G401.6 (cell line): Measurements from ENCODE around the gene SUV39H2.
"Not testable (repeated sequence)": the region's sequence is repeated elsewhere in the genome, so short reads cannot be mapped to it uniquely, and the experiment has no call there.

ENCODE experiments used
- FAIRE-seq: peaks from 2 replicates; lab custom pipeline; 2012; peaks lifted over from hg19 to GRCh38; lab: Jason Lieb, UNC

The SUV39H2 gene

DNA sequence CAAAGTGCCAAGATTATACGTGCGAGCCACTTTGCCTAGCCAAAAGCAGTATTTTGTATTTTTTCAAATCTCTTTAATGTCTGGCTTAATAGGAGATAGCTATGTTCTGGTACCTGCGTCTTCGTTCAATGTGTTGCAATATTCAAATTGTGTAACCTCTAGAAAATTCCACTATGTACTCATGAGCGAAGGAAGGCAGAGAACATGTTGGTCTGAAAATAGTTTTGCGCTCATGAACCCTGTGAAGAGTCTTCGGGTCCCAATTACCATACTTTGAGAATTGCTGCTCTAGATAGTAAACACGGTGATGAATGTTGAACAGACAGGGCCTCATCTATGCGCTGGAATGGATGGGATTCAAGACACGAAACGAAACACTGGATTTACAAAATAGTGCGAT lies 2.7 kb upstream of the SUV39H2 start:
- FAIRE-seq = no peak

DNA sequence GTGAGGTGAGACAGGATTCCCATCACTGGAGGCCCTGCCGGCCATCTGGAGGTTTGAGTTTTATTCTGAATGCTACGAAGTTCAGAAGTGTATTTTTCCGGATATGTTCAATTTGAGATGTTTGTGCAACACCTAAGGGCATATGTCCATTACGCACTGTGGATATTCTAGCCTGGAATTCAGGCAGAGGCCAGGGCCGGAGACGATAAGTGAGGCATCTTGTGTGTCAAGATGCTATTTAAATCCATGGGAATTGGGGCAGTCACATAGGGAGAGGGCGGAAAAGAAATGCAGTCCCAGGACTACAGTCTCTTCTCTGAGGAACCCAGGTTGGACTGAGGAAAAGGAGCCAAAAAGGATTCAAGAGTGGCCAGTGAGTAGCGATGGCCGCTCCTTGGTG lies 1.9 kb upstream of the SUV39H2 start:
- no peak for FAIRE-seq

DNA sequence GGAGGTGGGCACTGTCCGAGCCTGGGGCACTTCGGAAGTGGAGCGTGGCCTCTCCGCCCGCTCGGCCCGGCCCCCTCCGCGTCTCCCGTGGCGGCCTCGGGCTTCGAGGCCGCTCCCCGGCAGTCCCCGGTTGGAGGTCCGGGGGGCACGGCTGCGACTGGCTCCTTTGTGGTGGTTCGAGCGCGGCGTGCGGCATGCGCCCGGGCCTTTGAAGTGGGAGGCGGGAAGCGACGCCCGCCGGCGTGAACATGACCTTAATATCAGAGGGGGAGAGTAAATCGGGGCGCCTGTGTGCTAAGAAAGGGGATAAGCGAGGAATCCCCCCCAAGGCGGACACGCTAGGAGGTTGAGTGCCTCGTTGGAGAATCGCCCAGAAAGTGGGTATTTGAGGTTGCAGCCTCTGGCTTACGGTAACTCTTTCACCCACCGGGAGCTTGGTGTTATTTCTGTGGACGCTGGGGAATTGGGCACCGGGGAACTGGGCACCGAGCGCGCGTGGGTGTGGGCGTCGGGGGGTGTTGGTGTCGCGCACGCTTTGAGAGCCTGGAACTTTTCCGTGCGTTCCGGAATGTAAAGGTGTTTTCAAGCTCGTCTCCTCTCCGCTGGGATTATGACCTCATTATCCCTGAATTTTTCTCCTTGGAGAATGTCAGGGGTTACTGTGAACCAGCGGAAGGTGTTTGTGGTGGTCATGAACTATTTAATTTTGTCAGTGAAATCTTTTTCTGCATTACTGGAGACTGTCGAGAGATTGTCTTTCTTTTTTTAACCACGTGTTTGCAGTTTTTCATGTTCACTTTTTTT lies 660 bp downstream of the SUV39H2 start:
- FAIRE-seq = no peak

DNA sequence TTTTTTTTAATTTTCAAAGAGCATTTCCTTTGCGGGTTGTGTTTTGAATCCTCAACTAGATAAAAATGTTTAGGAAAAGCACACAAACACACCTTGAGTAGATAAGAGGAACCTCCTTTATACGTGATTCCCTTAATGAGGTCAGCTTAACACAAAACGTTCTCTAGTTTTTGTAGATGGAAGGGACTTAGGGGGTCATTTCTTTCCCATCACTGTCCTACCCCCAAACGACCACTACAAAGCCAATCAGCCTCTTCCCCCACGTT lies 1.2 kb downstream of the SUV39H2 start:
- no peak for FAIRE-seq

DNA sequence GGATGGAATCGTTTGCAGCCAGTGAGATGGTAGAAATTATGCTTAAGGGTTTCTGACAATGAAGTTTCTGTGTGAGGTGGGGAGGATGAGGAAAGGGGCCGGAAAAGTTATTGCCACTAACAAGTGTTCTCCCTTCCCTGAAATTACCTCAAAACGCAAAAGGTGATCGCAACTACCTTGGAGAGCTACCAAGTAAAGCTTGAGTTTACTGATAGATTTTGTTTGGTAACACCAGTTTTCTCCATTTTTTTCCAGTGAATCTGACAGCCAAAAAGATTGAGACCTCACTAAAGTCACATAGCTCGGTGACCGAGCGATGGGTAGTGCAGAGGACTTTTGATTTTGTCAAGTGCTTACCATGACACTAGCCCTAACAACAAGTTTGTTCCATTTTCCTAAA lies 1.6 kb downstream of the SUV39H2 start:
- FAIRE-seq = no peak

DNA sequence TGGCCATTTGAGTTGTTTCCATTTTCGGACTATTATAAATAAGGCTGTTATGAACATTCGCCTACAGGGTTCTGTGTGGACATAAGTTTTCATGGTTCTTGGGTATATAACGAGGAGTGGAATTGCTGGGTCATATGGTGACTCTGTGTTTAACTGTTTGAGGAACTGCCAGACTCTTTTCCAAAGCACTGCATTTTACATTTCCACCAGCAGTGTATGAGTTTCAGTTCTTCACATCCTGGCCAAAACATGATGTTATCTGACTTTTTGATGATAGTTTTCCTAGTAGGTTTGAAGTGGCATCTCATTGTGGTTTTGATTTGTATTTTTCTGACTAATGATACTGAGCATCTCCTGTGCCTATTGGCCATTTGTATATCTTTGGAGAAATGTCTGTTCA lies 5.4 kb downstream of the SUV39H2 start:
- no peak for FAIRE-seq

DNA sequence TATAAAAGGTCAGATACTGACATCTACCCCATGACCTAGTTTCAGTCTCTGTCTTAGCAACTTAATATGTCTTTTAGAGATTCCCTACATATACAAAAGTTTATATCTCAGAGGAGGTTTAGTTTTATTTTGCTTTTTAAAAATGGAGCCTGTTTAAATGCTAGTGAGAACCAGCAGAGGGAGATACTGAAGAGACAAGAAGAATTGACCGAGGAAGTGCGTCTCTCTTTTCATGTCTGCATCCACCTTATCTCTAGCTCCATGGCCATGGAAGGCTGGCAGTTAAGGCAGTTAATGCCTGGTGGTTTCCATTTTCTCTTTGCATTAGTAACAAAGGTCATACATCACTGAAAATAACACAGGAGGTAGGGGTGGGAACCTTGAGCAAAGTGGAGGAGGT lies 10.7 kb downstream of the SUV39H2 start:
- FAIRE-seq = no peak

DNA sequence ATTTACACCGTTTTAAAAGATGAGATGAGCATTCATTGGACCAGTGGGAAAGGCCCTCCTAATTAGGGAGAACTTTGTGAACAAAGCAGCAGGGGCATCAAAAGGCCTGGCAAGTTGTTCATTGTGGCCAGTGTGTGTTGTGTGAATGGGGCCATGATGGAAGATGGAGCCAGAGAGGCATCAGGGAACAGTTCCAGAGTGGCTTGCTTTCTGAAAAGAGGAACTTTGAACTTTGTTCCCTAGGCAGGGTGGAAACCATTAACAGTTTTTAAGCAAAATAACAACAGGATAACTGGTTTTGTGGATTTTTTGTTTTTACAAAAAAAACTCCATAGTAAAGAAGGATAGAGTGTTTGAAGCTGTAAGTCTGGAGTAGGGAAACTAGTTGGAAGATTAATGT lies 12.5 kb downstream of the SUV39H2 start:
- FAIRE-seq = no peak

DNA sequence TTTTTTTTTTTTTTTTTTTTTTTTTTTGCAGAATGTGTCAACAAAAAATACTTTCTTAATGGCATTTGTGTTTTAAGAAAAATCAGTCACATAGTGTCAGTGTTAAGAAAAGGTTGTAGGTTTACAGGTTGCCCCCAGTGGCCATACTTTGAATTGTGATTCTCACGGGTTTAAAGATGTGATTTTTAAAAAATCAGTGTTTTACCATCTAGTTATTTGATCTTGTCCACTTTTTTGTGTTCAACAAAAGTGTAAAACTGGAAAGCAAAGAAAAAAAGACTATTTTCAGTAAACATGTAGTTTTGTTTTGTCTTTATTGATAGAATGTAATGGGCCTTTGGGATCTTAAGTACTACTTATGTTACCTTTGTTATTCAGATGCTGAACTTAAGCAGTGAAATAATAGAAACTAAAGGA lies 25.7 kb downstream of the SUV39H2 start:
- FAIRE-seq = peak; percentile 96

DNA sequence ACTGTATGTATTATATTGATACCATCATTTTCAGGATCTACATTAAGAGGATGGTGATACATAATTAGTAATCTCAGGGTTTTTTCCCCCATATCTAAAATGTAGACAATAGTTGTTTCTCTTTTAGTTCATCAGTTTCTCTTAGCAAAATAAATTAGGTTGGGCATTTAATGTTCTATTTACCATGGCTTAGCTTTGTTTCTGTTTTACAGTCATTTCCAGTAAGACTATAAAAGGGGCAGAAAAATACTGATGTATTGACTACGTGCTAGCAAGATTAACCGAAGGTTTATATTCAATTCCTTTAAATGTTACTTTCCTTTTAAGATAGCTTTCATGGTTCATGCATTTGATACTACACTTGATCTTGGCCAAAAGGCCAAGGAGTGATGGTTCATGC lies 26.2 kb downstream of the SUV39H2 start:
- FAIRE-seq = no peak

DNA sequence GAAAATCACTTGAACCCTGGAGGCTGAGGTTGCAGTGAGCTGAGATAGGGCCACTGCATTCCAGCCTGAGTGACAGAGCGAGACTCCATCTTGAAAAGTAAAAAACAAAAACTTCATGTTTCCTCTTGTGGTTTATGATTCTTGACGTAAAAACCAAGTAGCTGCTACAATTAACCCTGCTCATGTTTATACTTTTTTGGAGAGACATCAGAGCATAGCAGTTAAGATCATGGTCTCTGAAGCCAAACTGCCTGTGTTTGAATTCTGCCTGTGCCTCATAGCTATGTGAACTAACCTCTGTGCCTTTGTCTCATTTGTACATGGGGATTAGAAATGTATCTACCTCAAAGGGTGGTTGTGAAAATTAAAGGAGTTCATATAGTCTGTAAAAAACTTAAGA lies 27.2 kb downstream of the SUV39H2 start:
- no peak for FAIRE-seq

DNA sequence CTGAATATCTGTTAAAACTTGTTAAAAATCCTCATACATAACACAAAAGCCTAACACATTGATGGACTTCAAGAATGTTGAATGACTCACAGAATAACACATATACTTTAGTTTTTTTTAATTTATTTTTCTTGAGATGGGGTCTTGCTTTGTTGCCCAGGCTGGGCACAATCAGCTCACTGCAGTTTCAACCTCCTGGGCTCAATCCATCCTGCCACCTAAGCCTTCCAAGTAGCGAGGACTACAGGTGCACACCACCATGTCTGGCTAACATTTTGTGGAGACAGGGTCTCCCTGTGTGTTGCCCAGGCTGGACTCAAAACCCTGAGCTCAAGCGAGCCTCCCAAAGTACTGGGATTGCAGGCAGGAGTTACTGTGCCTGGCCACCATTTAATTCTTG lies 28.1 kb downstream of the SUV39H2 start:
- FAIRE-seq = no peak

DNA sequence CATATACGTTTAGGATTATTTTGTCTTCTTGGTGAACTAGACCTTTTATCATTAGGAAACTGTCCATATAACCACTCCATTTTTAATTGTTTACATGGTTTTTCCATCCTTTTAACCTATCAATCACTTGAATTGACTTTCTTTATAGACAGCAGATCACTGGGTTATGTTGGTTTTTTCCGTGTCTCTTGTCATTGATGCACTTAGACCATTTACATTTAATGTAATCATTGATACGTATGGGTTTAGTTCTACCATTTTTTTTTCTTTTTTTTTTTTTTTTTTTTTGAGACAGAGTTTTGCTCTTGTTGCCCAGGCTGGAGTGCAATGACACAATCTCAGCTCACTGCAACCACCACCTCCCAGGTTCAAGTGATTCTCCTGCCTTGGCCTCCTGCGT lies 28.9 kb downstream of the SUV39H2 start:
- not testable (repeated sequence) for FAIRE-seq

DNA sequence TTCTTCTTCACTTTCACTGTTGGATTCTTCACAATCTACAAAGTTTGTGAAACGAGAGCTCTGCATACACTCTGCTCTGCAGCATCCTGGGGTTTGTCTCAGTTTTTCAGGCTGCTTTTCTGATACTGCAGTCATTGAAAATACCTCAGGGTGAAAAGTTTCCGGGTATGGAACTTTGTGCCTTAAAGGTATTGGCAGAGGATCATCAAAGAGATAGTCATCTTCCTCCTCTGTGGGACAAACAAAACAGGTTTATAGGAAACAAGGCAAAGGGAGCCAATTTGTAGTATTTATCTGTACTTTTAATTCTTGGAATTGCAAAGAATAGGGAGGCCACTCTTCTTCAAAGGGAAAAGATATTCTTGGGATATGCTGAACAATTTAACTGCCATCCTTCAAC lies 30.4 kb downstream of the SUV39H2 start:
- FAIRE-seq = no peak

DNA sequence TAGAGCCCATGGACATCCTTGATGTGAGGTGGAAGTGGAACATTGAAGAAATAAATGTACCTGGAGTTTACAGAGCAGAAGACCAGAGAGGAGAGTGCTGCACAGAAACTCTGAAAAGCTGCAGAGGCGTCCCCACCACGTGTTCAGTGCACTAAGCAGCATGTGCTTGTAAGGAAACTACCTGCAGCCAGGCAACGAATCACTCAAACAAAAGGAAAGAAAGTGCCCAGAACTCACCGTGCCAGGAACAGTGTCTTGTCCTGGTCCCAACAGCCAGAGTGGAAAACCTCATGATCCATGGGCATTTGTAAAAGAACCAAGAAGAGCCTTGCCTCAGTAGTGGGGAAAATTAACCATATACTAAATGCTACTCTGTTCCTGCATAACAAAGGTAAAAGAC lies 32.3 kb downstream of the SUV39H2 start:
- no peak for FAIRE-seq

DNA sequence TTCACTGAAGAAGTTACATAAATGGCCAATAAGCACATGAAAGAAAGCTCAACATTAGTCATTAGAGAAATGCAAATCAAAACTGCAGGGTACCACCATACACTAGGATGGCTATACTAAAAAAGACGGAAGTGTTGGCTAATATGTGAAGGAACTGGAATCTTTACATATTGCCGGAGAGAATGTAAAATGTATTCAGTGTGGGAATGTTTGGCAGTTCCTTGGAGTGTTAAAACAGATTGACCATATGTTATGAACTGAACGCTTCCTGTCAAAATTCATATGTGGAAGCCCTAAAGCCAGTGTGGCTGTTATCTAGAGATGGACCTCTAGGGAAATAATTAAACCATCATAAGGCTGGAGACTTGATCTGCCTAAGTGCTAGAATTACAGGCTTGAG lies 33.1 kb downstream of the SUV39H2 start:
- no peak for FAIRE-seq

DNA sequence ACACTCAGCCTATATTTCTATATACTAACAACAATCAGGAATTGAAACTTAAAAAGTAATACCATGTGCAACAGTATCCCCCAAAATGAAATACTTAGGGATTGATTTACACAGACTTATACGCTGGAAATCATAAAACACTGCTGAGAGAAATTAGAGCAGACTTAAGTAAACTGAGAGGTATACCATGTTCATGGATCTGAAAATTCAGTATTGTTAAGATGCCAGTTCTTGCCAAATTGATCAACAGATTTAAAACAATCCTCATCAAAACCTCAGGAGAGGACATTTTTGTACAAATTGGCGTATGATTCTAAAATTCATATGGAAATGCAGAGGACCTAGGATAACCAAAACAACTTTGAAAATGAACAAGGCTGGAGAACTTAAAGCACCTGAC lies 37.9 kb downstream of the SUV39H2 start:
- FAIRE-seq = no peak

DNA sequence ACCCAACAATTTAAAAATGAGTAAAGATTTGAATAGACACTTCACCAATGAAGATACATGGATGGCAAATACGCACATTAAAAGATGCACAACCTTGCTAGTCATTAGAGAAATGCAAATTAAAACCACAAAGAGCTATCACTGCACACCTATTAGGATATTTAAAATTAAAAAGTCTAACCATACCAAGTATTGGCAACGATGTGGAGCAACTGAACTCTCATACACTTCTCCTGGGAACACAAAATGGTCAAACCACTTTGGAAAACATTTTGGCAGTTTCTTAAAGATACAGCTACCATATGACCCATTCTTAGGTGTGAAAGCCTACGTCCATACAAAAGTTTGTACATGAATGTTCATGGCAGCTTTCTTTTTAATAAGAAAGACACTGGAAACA lies 39.2 kb downstream of the SUV39H2 start:
- FAIRE-seq = no peak

DNA sequence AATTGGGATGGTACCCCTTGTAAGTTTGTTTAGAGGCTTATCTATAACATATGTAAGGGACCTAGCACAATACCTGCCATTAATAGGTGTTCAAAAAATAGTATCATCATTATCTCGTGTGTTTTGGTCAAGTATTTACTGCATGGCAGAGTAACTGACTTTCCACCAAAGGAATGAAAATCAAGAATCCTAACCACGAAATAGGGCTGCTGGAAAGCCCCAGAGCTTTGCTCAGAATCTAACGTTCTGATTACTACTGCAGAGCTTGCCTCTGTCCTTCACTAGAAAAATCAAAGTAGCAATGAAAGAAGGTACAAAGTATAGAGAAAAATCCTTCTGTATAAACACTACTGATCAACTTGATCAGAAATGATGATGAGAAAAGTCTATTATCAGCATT lies 40.3 kb downstream of the SUV39H2 start:
- no peak for FAIRE-seq

DNA sequence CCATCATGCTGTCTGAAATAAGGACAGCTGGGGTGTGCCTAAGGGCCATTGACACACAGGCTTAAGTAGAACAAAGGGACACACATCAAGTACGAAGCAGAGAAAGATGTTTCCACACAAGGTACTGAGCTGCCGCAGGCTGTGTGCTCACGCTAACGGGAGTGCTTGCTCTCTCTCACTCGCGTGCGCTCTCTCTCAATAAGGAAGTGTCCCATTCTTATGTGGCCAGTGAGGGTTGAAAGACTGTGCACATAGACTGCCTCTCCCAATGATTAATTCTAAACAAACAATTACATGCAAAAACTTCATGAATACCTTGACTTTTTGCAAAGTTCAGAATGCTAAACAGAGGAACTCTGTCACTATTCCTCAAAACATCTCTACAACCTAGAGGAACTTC lies 45.3 kb downstream of the SUV39H2 start:
- no peak for FAIRE-seq

DNA sequence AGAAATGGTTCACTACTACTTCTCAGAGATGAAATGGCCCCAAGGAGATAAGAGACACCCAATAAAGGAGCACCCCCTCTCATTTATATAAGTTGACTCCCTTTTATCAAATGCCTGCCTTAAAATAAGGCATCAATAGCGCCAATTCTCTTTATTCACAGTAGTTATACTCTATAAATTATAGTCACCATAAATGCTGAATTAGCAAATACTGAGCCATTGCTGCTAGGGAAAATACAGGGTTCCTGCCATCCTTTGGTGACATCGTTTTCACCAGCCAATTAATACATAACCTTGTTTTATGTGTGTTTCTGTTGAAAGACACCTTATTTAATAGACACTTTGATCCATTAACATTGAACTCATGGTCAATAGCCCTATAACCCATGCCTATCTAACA lies 46.6 kb downstream of the SUV39H2 start:
- FAIRE-seq = no peak

DNA sequence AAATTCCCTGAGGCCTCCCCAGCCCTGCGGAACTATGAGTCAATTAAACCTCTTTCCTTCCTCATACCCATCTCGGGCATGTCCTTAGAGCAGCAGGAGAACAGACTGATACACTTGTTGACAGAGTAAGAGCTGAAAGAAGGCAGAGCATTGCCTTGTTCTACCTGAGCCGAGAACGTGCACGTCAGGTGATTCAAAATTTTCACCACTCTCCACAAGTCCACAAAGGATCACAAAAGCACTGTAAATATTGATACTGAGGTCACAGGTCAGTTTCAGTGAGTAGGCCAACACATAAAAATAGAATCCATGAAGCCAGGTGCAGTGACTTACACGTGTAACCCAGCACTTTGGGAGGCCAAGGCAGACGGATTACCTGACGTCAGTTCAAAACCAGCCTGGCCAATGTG lies 47.4 kb downstream of the SUV39H2 start:
- no peak for FAIRE-seq

DNA sequence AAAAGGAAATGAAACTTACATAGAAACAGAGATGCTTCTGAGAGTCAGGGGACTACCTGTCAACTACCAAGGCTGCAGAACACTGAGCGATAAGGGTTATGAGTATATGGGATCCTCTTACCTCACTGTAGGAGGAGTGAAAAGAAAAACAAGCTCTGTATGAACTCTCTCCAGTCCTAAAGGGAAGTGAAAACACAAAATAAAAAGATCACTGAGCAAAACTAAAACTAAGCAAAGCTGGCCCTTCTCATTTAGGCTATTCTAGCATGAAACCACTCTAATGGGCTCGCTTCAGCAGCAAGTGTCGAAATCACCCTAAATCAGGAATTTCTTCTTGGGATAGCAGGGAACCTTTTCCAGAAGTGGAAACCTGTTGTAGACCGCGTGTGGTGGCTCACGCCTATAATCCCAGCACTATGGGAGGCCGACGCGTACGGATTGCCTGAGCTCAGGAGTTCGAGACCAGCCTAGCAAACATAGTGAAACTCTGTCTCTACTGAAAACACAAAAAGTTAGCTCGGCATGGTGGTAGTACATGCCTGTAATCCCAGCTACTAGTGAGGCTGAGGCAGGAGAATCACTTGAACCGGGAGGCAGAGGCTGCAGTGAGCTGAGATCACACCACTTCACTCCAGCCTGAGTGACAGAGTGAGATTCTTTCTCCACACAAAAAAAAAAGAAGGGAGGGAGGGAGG lies 48.2 kb downstream of the SUV39H2 start:
- no peak for FAIRE-seq

DNA sequence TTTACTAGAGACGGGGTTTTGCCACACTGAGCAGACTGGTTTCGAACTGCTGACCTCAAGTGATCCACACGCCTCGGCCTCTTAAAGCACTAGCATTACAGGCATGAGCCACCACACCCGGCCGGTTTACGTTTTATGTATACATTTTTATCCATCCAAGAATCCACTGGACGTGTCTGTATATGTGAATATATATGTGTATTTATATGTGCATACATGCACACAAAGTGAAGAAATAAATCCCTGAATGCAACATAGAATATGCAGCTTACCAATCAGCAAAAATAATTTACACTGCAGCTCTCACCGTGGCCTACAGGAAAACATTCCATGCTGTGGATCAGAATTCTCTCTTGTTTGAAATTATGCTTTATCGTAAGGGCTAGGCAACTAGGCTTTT lies 51.9 kb downstream of the SUV39H2 start:
- no peak for FAIRE-seq
